ENCODE measurements around the gene H6PD.
A peak's percentile ranks its signal among the peaks of the same experiment; 100 is the strongest.

Gene H6PD

GRCh38 chr1:9240914-9241820 lies 6.6 kb downstream of the H6PD start:
- TF ChIP-seq Cebpa-rat (IDR thresholded peaks at IDR 0.05) = no peak
- no peak overlapping the region for H3K4me3 ChIP-seq
- peaks cover 88 to 98% (median 94%) of the 10 kb centered on the region in 10 experiments for H3K4me1 ChIP-seq
- H4K20me1 ChIP-seq = peaks cover 0 to 86% (median 0%) of the 10 kb centered on the region in 11 experiments; a peak in 7 of 22 replicates
- H3K9me3 ChIP-seq (replicated peaks in 1 of 11) = no peaks in the 10 kb centered on the region
- H3K4me2 ChIP-seq = peak overlapping the region; percentile 65 to 96 (median 90)
- H3K36me3 ChIP-seq = peaks cover 0 to 13% (median 7%) of the 10 kb centered on the region in 11 experiments; a peak in 9 of 22 replicates
- H3K27ac ChIP-seq = peak overlapping the region in 4 of 11 experiments; percentile 54 to 83 (median 76); a peak in 6 of 22 replicates
- peaks cover 0 to 43% (median 0%) of the 10 kb centered on the region in 11 experiments; a peak in 7 of 22 replicates for H3K27me3 ChIP-seq
- H3K9ac ChIP-seq = peak overlapping the region in 4 of 11 experiments; percentile 59 to 73 (median 64); a peak in 9 of 22 replicates

- TF ChIP-seq Cebpa-rat (IDR thresholded peaks at IDR 0.05) = peak in 1 of 11 experiments; percentile 18; a peak in 1 of 22 replicates
- H3K9me3 ChIP-seq (replicated peaks in 1 of 11) = no peaks in the 10 kb centered on the region
- H3K4me2 ChIP-seq = peak overlapping the region in 10 of 11 experiments; percentile 25 to 96 (median 87); a peak in 19 of 22 replicates
- peaks cover 0 to 18% (median 7%) of the 10 kb centered on the region in 11 experiments; a peak in 9 of 22 replicates for H3K36me3 ChIP-seq
- no peak overlapping the region for H3K4me3 ChIP-seq
- H3K27ac ChIP-seq = 0 out of 22 replicates have a peak overlapping the region, but pooled peaks of 1 of the 11 experiments have one; percentile 6
- peaks cover 0 to 43% (median 0%) of the 10 kb centered on the region in 11 experiments; a peak in 7 of 22 replicates for H3K27me3 ChIP-seq
- H3K4me1 ChIP-seq = peaks cover 81 to 92% (median 88%) of the 10 kb centered on the region in 10 experiments
- peaks cover 0 to 92% (median 0%) of the 10 kb centered on the region in 11 experiments; a peak in 7 of 22 replicates for H4K20me1 ChIP-seq
- no peak overlapping the region for H3K9ac ChIP-seq
These were observed 7.3 kb downstream of the H6PD start for GRCh38 chr1:9241891-9242290.

GRCh38 chr1:9242338-9242969 lies 7.9 kb downstream of the H6PD start:
- H3K4me2 ChIP-seq = peak overlapping the region; percentile 39 to 96 (median 86)
- H4K20me1 ChIP-seq = peaks cover 0 to 97% (median 0%) of the 10 kb centered on the region in 11 experiments; a peak in 7 of 22 replicates
- H3K27me3 ChIP-seq = peaks cover 0 to 42% (median 0%) of the 10 kb centered on the region in 11 experiments; a peak in 7 of 22 replicates
- peaks cover 75 to 92% (median 87%) of the 10 kb centered on the region in 10 experiments for H3K4me1 ChIP-seq
- peaks cover 0 to 24% (median 7%) of the 10 kb centered on the region in 11 experiments; a peak in 10 of 22 replicates for H3K36me3 ChIP-seq
- H3K9me3 ChIP-seq (replicated peaks in 1 of 11) = no peaks in the 10 kb centered on the region
- no peak for TF ChIP-seq Cebpa-rat (IDR thresholded peaks at IDR 0.05)
- peak overlapping the region in 2 of 11 experiments; percentile 25 to 35; a peak in 2 of 22 replicates for H3K9ac ChIP-seq
- H3K27ac ChIP-seq = peak overlapping the region in 2 of 11 experiments; percentile 30 to 62; a peak in 5 of 22 replicates
- H3K4me3 ChIP-seq = no peak overlapping the region

DNA sequence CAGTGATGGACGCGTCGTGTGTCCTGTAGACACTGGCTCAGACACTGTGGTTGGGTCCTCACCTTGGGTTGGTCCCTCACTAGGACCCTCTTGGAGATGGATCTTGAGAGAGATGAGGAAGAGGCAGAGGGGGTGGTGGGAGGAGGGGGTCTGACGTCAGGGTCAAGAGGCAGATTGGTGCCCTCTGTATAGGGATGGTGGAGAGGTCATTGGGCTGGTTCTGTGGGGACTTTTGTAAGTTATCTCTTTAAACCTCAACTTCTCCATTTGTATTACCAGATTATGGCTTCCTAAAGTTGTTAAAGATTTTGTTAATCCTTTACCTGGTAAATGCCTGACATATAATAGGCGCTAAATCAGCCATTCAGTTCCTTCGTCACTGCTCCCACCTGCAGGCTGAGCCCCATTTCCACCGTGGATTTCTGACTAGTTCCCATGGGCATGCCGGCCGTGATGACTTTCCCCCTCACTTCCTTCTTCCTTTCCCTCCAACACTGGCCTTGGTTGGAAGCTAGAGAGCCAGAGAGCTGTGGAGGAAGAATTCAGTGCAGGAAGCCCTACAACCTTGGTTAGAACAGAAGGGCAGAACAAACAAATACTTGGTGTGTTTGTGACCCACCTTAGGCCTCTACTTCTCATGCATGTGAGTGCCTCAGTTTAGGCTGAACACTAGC lies 8.6 kb downstream of the H6PD start:
- Histone ChIP-seq H3K9me3 (replicated peaks in 1 of 11) (no peaks in the 10 kb centered on the region), H4K20me1 (peaks cover 0 to 91% (median 0%) of the 10 kb centered on the region in 11 experiments; a peak in 7 of 22 replicates), H3K36me3 (peaks cover 0 to 25% (median 7%) of the 10 kb centered on the region in 11 experiments; a peak in 10 of 22 replicates), H3K4me2 (peak overlapping the region; percentile 39 to 96 (median 86)), H3K27me3 (peaks cover 0 to 34% (median 0%) of the 10 kb centered on the region in 11 experiments; a peak in 7 of 22 replicates), H3K9ac (0 out of 22 replicates have a peak overlapping the region, but pooled peaks of 2 of the 11 experiments have one; percentile 25 to 35), H3K4me3 (no peak overlapping the region), H3K4me1 (peaks cover 68 to 92% (median 87%) of the 10 kb centered on the region in 10 experiments), H3K27ac (peak overlapping the region in 2 of 11 experiments; percentile 30 to 62; a peak in 4 of 22 replicates)
- no peak for TF ChIP-seq Cebpa-rat (IDR thresholded peaks at IDR 0.05)

DNA sequence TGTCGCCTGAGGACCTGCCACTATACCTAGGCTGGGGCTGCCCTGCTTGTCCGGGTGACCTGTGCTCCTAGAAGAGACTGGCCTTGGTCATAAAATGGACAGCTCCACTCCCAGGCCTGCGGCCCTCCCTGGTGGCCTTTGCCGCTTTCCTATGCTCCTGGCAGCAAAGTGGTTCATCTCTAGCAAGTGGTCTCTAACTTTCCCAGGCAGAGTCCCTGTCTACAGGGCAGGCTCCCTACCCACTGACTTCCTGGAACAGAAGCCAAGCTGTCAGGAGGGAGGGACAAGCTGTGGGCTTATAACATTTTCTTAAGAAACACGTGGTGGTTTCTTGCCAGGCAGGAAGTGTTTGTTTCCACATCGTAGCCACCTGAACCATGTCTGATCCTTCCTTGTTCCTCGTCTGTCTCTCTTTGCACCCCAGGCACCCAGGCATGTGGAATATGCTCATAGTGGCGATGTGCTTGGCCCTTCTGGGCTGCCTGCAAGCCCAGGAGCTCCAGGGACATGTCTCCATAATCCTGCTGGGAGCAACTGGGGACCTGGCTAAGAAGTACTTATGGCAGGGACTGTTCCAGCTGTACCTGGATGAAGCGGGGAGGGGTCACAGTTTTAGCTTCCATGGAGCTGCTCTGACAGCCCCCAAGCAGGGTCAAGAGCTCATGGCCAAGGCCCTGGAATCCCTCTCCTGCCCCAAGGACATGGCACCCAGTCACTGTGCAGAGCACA lies 10.1 kb downstream of the H6PD start:
- Histone ChIP-seq H3K36me3 (peaks cover 0 to 34% (median 7%) of the 10 kb centered on the region in 11 experiments; a peak in 10 of 22 replicates), H3K27me3 (peaks cover 0 to 29% (median 0%) of the 10 kb centered on the region in 11 experiments; a peak in 6 of 22 replicates), H3K4me3 (no peak overlapping the region; a peak in 1 of 20 replicates), H4K20me1 (peaks cover 0 to 81% (median 4%) of the 10 kb centered on the region in 11 experiments; a peak in 8 of 22 replicates), H3K4me2 (peak overlapping the region; percentile 61 to 96 (median 86)), H3K9me3 (replicated peaks in 1 of 11) (no peaks in the 10 kb centered on the region), H3K4me1 (peaks cover 53 to 78% (median 73%) of the 10 kb centered on the region in 10 experiments), H3K9ac (peak overlapping the region in 4 of 11 experiments; percentile 10 to 47 (median 34); a peak in 2 of 22 replicates), H3K27ac (peak overlapping the region in 8 of 11 experiments; percentile 22 to 71 (median 52); a peak in 14 of 22 replicates)
- 0 out of 22 replicates have a peak, but pooled peaks of 1 of the 11 experiments have one; percentile 19 for TF ChIP-seq Cebpa-rat (IDR thresholded peaks at IDR 0.05)

- Histone ChIP-seq H3K9ac (0 out of 22 replicates have a peak overlapping the region, but pooled peaks of 2 of the 11 experiments have one; percentile 10 to 27), H3K27ac (peak overlapping the region in 7 of 11 experiments; percentile 13 to 71 (median 52); a peak in 11 of 22 replicates), H3K4me3 (no peak overlapping the region), H3K36me3 (peaks cover 0 to 36% (median 7%) of the 10 kb centered on the region in 11 experiments; a peak in 10 of 22 replicates), H4K20me1 (peaks cover 0 to 77% (median 4%) of the 10 kb centered on the region in 11 experiments; a peak in 8 of 22 replicates), H3K4me2 (peak overlapping the region; percentile 61 to 96 (median 86); a peak in 21 of 22 replicates), H3K4me1 (peaks cover 47 to 73% (median 68%) of the 10 kb centered on the region in 10 experiments), H3K9me3 (replicated peaks in 1 of 11) (no peaks in the 10 kb centered on the region), H3K27me3 (peaks cover 0 to 28% (median 0%) of the 10 kb centered on the region in 11 experiments; a peak in 6 of 22 replicates)
- TF ChIP-seq Cebpa-rat (IDR thresholded peaks at IDR 0.05) = no peak
These were observed 10.7 kb downstream of the H6PD start for GRCh38 chr1:9245230-9245619.

DNA sequence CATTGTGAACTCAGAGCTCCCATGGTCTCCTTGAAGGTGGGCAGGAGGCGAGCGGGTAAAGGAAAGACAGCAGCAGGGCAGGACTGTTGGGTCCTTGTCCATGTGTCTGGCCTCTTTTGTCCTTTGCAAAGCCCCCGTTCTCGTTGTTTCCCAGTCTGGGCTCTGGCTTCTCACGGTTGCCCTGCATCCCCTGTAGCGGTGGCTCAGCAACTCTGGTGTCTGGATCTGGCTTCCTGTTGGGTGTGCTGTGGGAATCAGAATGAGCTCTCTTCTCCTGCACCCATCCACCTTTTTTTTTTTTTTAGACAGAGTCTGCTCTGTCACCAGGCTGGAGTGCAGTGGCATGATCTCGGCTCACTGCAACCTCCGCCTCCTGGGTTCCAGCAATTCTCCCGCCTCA lies 11.1 kb downstream of the H6PD start:
- no peak for TF ChIP-seq Cebpa-rat (IDR thresholded peaks at IDR 0.05)
- Histone ChIP-seq H3K9ac (no peak overlapping the region), H4K20me1 (peaks cover 0 to 73% (median 6%) of the 10 kb centered on the region in 11 experiments; a peak in 8 of 22 replicates), H3K4me1 (peaks cover 43 to 68% (median 63%) of the 10 kb centered on the region in 10 experiments), H3K4me3 (no peak overlapping the region), H3K36me3 (peaks cover 0 to 36% (median 8%) of the 10 kb centered on the region in 11 experiments; a peak in 12 of 22 replicates), H3K4me2 (peak overlapping the region in 5 of 11 experiments; percentile 88 to 96 (median 91); a peak in 7 of 22 replicates), H3K27ac (peak overlapping the region in 4 of 11 experiments; percentile 52 to 71 (median 66); a peak in 6 of 22 replicates), H3K27me3 (peaks cover 0 to 23% (median 0%) of the 10 kb centered on the region in 11 experiments; a peak in 6 of 22 replicates), H3K9me3 (replicated peaks in 1 of 11) (no peaks in the 10 kb centered on the region)
